CD4-positive, CD25-positive, alpha-beta regulatory T cell (primary cell): ENCODE measurements around the gene LIPE. TPM values are rescaled to one million over a fixed set of nuclear protein-coding genes. Genes with fewer than 3 reads are reported as not detected.
"Not testable (repeated sequence)": the region's sequence is repeated elsewhere in the genome, so short reads cannot be mapped to it uniquely, and the experiment has no call there.

ENCODE experiments used
- ATAC-seq, 2 donors: fragments of 150-1000 bp; cut with Tn5 transposase; one replicate each; pipeline ENCODE4 v1.10.0; 2021; ENCODE audit warnings: low read depth in 2 of 2, moderate number of reproducible peaks in 2 of 2, moderate library complexity in 1 of 2
- DNase-seq, 3 donors: peaks; one replicate each; pipeline versions ENCODE4 v3.0.0 to v3.0.0-alpha.2; 2012 to 2022; ENCODE audit warnings: mixed read lengths in 1 of 3
- H3K27ac ChIP-seq: one replicate; pipeline ENCODE4 v1.7.0; 2013; ENCODE audit warnings: mild to moderate bottlenecking, low read length; ENCODE audit not compliant: insufficient read depth, poor library complexity, severe bottlenecking
- H3K27me3 ChIP-seq: one replicate; pipeline ENCODE4 v1.7.0; 2013; ENCODE audit warnings: low read length; ENCODE audit not compliant: control insufficient read depth, insufficient read depth
- H3K36me3 ChIP-seq: one replicate; pipeline ENCODE4 v1.7.0; 2013; ENCODE audit warnings: mild to moderate bottlenecking, low read length, moderate library complexity; ENCODE audit not compliant: control insufficient read depth, insufficient read depth
- H3K4me1 ChIP-seq: 2 replicates; pipeline ENCODE4 v1.7.0; 2013; ENCODE audit warnings: mild to moderate bottlenecking, low read length; ENCODE audit not compliant: insufficient read depth, control insufficient read depth, poor library complexity, severe bottlenecking
- H3K4me3 ChIP-seq: one replicate; pipeline ENCODE4 v1.7.0; 2013; ENCODE audit warnings: low read depth, mild to moderate bottlenecking, low read length, moderate library complexity
- H3K9me3 ChIP-seq, 2 experiments: 1 replicate in 1 of 2; 2 replicates in 1 of 2; pipeline ENCODE4 v1.7.0; 2013; ENCODE audit warnings: low read length in 2 of 2, mild to moderate bottlenecking in 1 of 2, moderate library complexity in 1 of 2; ENCODE audit not compliant: control insufficient read depth in 2 of 2
- H3K27ac Mint-ChIP-seq, 3 donors: one replicate each; pipeline ENCODE4 v1.8.0; 2020 to 2022; ENCODE audit warnings: mild to moderate bottlenecking in 3 of 3, mixed read lengths in 3 of 3, moderate library complexity in 2 of 3
- H3K27me3 Mint-ChIP-seq: one replicate; pipeline ENCODE4 v1.8.0; 2022; ENCODE audit warnings: mild to moderate bottlenecking, mixed read lengths
- H3K36me3 Mint-ChIP-seq: one replicate; pipeline ENCODE4 v1.8.0; 2020; ENCODE audit warnings: mixed read lengths
- H3K4me1 Mint-ChIP-seq, 4 donors: one replicate each; pipeline ENCODE4 v1.8.0; 2020 to 2022; ENCODE audit warnings: mixed read lengths in 4 of 4, mild to moderate bottlenecking in 1 of 4
- H3K4me3 Mint-ChIP-seq, 4 donors: one replicate each; pipeline ENCODE4 v1.8.0; 2020 to 2022; ENCODE audit warnings: mild to moderate bottlenecking in 4 of 4, mixed read lengths in 4 of 4, moderate library complexity in 3 of 4
- H3K9me3 Mint-ChIP-seq, 7 donors: one replicate each; pipeline ENCODE4 v1.8.0; 2020 to 2022; ENCODE audit warnings: mixed read lengths in 7 of 7, mild to moderate bottlenecking in 3 of 7, moderate library complexity in 2 of 7
- polyA plus RNA-seq, 4 donors: library from polyadenylated mRNA; unstranded; fragments of 300-500 nt; fragmentation: Illumina TruSeq; gene quantifications; one replicate each; pipeline ENCODE4 v1.2.3, GENCODE V29; 2021
- total RNA-seq: library from RNA; stranded (reverse); gene quantifications from one replicate; pipeline ENCODE4 v1.2.3, GENCODE V29; 2022

Gene LIPE
- total and polyA plus RNA-seq, 5 donors from 2014 or later = 3.0 to 13.2 (median 6.1) TPM

DNA sequence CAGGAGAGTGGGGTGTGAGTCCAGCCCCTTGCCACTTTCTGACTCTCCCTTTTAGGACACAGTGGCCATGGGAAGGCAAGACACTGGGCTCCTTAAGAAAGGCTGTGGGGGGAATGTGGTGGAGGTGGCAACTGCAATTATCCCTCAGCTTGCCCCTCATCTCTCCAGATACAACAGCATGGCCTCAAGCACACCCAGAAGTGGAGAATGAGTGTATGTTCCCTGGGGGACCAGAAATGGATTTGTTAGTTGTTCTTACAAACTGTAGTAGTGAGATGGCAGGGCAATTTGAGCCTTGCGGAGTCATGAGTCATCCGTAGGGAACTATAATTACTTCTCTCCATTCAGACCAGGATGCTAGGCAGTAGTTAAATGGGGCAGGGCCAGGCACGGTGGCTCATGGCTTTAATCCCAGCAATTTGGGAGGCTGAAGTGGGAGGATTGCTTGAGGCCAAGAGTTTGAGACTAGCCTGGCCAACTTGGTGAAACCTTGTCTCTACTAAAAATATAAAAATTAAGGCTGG lies 41.1 kb upstream of the LIPE start:
- Histone ChIP-seq H3K9me3 (no peaks in the 10 kb centered on the region), H3K4me3 (no peak overlapping the region), H3K27me3 (no peaks in the 10 kb centered on the region), H3K4me1 (no peaks in the 10 kb centered on the region), H3K27ac (no peak overlapping the region), H3K36me3 (no peaks in the 10 kb centered on the region)
- Mint-ChIP-seq H3K27ac (peak overlapping the region in 1 of 3 donors; percentile 69), H3K27me3 (peaks cover 6% of the 10 kb centered on the region), H3K36me3 (no peaks in the 10 kb centered on the region), H3K4me3 (no peak overlapping the region), H3K9me3 (no peaks in the 10 kb centered on the region), H3K4me1 (peaks cover 0 to 22% (median 4%) of the 10 kb centered on the region in 4 donors)
- DNase-seq (no peak), ATAC-seq (no peak)

DNA sequence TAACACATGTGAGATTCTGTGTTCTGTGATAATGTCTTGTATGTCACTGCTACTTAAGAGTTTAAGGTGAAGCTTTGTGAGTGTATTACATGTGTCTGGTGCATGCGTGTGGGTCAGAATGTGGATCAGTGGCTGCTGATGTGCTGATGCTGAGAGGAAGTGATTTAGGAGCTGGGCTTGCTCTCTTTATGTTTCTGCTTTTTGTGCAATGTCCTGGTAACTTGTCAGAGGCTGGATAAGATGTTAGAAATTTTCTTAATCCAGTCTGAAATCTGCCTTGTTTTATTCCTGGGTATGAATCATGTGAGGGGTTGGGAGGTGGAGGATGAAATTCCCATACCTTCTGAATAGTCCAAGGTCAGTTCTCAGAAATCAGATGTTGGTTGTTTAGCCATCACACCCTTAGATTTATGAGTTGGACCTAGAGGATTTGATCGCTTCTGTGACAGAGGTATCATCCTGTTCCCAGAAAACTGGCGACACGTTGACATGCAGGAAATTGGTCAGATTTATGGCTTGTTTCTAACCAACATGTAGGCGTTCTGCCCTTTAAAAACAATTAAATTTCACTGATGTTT lies 40.1 kb upstream of the LIPE start:
- Mint-ChIP-seq H3K4me3 (no peak overlapping the region), H3K27ac (peak overlapping the region in 2 of 3 donors; percentile 2 to 27)
- H3K27me3 ChIP-seq = no peaks in the 10 kb centered on the region

GRCh38 chr19:42466521-42467182 lies 39.5 kb upstream of the LIPE start:
- Mint-ChIP-seq H3K4me1 (peaks cover 0 to 17% (median 6%) of the 10 kb centered on the region in 4 donors), H3K4me3 (no peak overlapping the region), H3K27ac (peak overlapping the region; percentile 2 to 48 (median 17)), H3K36me3 (no peaks in the 10 kb centered on the region), H3K9me3 (no peaks in the 10 kb centered on the region), H3K27me3 (no peaks in the 10 kb centered on the region)
- Histone ChIP-seq H3K9me3 (no peaks in the 10 kb centered on the region), H3K4me3 (no peak overlapping the region), H3K27ac (no peak overlapping the region), H3K27me3 (no peaks in the 10 kb centered on the region), H3K36me3 (no peaks in the 10 kb centered on the region), H3K4me1 (no peaks in the 10 kb centered on the region)
- ATAC-seq (no peak), DNase-seq (no peak)

More for the DNA sequence above, 40.1 kb upstream of the LIPE start:
- Histone ChIP-seq H3K4me3 (no peak overlapping the region), H3K4me1 (no peaks in the 10 kb centered on the region), H3K9me3 (no peaks in the 10 kb centered on the region), H3K27ac (no peak overlapping the region), H3K36me3 (no peaks in the 10 kb centered on the region)
- ATAC-seq = no peak
- peak in 1 of 3 donors; percentile 50 for DNase-seq
- no peaks in the 10 kb centered on the region for H3K9me3 Mint-ChIP-seq
- peaks cover 0 to 17% (median 5%) of the 10 kb centered on the region in 4 donors for H3K4me1 Mint-ChIP-seq
- no peaks in the 10 kb centered on the region for H3K36me3 Mint-ChIP-seq
- H3K27me3 Mint-ChIP-seq = no peaks in the 10 kb centered on the region

- Histone ChIP-seq H3K9me3 (no peaks in the 10 kb centered on the region), H3K27ac (no peak overlapping the region), H3K4me1 (no peaks in the 10 kb centered on the region), H3K36me3 (no peaks in the 10 kb centered on the region), H3K27me3 (no peaks in the 10 kb centered on the region), H3K4me3 (no peak overlapping the region)
- H3K36me3 Mint-ChIP-seq = no peaks in the 10 kb centered on the region
- ATAC-seq (peak; percentile 34 to 54), DNase-seq (no peak)
- no peaks in the 10 kb centered on the region for H3K27me3 Mint-ChIP-seq
- peaks cover 0 to 17% (median 6%) of the 10 kb centered on the region in 4 donors for H3K4me1 Mint-ChIP-seq
- no peaks in the 10 kb centered on the region for H3K9me3 Mint-ChIP-seq
- peak overlapping the region in 2 of 3 donors; percentile 2 to 42 for H3K27ac Mint-ChIP-seq
- H3K4me3 Mint-ChIP-seq = no peak overlapping the region
These were observed 38.7 kb upstream of the LIPE start for GRCh38 chr19:42465827-42466280.

DNA sequence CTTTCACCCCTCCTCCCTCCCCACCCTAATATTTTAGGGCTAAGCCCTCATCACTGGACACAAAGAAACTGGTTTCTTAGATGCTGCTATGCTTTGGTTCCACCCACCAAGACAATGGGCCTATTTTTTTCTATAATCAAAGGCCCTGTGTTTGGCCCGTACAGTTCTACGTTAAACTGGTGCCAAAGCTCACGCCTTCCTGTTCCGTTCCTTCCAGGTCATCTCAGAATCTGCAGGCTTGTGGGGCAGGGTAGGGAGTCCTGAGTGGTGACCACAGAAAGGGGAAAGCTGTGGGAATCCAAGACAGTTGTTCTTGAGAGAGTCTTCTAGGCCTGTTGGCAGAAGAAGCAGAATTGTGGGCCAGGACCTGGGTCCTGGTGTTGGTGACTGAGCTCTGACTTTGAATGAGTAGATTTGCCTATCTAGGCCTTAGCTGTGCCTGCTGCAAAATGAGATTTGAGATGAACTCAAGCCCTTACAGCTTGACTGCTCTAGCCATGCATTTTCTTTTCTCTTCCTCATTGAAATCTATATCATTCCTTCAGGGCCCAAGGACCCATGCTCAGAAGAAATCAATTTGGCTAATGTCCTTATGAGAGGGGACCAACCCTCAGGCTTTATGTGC lies 34.6 kb upstream of the LIPE start:
- no peaks in the 10 kb centered on the region for H3K36me3 ChIP-seq
- no peak for DNase-seq
- no peak overlapping the region for H3K4me3 ChIP-seq
- H3K36me3 Mint-ChIP-seq = no peaks in the 10 kb centered on the region
- no peaks in the 10 kb centered on the region for H3K27me3 ChIP-seq
- H3K9me3 ChIP-seq = no peaks in the 10 kb centered on the region
- no peaks in the 10 kb centered on the region for H3K9me3 Mint-ChIP-seq
- no peak for ATAC-seq
- H3K4me1 ChIP-seq = no peaks in the 10 kb centered on the region
- no peak overlapping the region for H3K4me3 Mint-ChIP-seq
- no peak overlapping the region for H3K27ac ChIP-seq
- no peaks in the 10 kb centered on the region for H3K27me3 Mint-ChIP-seq
- no peak overlapping the region for H3K27ac Mint-ChIP-seq
- peaks cover 0 to 9% (median 4%) of the 10 kb centered on the region in 4 donors for H3K4me1 Mint-ChIP-seq

DNA sequence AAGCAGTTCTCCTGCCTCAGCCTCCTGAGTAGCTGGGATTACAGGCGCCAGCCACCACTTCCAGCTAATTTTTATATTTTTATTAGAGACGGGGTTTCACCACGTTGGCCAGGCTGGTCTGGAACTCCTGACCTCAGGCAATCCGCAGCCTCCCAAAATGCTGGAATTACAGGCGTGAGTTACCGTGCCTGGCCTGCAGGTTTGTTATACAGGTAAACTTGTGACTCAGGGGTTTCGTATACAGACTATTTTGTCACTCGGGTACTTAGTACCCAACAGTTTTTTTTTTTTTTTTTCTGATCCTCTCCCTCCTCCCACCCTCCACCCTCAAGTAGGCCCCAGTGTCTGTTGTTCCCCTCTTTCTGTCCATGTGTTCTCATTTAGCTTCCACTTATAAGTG lies 34.0 kb upstream of the LIPE start:
- not testable (repeated sequence) for H3K4me3 Mint-ChIP-seq, DNase-seq, H3K27ac ChIP-seq, H3K9me3 ChIP-seq, H3K9me3 Mint-ChIP-seq, H3K4me1 ChIP-seq, H3K4me3 ChIP-seq, H3K27me3 Mint-ChIP-seq, H3K4me1 Mint-ChIP-seq, H3K36me3 ChIP-seq, H3K27me3 ChIP-seq, H3K36me3 Mint-ChIP-seq, H3K27ac Mint-ChIP-seq, ATAC-seq

GRCh38 chr19:42459926-42460325 lies 32.7 kb upstream of the LIPE start:
- H3K4me3 Mint-ChIP-seq = no peak overlapping the region
- no peaks in the 10 kb centered on the region for H3K36me3 ChIP-seq

More at GRCh38 chr19:42459926-42460325, 32.7 kb upstream of the LIPE start:
- Histone ChIP-seq H3K4me3 (no peak overlapping the region), H3K27ac (no peak overlapping the region), H3K9me3 (no peaks in the 10 kb centered on the region), H3K4me1 (peaks cover 7% of the 10 kb centered on the region), H3K27me3 (no peaks in the 10 kb centered on the region)
- DNase-seq (no peak), ATAC-seq (no peak)
- H3K9me3 Mint-ChIP-seq = no peaks in the 10 kb centered on the region
- no peak overlapping the region for H3K27ac Mint-ChIP-seq
- no peaks in the 10 kb centered on the region for H3K27me3 Mint-ChIP-seq
- H3K36me3 Mint-ChIP-seq = no peaks in the 10 kb centered on the region
- H3K4me1 Mint-ChIP-seq = peaks cover 6 to 15% (median 10%) of the 10 kb centered on the region in 4 donors
